HG03159 (cell line): ENCODE data around the gene GIPC3.

ENCODE experiments used
- ATAC-seq: cut with Tn5 transposase; IDR thresholded peaks from one replicate; pipeline ENCODE4 v1.9.1; 2021; ENCODE audit warnings: mild to moderate bottlenecking, moderate library complexity; ENCODE audit not compliant: unreplicated experiment

The GIPC3 gene

GRCh38 chr19:3585301-3586126 lies at the start of gene GIPC3:
Gene GIPC3, plus strand, starts transcription at chr19:3585478. Its CDS starts 120 bp downstream, at chr19:3585598.
- ATAC-seq = no peak

DNA sequence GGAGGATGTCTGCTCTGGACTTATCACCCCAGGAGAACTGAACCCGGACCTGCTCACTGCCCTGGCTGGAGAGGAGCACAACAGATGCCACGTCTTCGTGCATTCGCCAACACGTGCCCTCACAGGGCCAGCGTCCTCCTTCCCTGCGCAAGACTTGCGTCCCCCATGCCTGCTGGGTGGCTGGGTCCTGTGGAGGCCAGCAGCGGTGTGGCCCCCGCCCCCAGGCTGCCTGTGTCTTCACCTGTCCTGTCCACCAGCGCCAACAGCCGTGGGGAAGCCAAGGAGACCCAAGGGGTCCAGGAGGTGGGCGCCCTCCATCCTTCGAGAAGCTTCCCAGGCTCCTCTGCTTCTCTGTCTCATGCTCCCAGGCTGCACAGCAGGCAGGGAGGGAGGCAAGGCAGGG lies 49.7 kb upstream of the GIPC3 start:
- no peak for ATAC-seq

DNA sequence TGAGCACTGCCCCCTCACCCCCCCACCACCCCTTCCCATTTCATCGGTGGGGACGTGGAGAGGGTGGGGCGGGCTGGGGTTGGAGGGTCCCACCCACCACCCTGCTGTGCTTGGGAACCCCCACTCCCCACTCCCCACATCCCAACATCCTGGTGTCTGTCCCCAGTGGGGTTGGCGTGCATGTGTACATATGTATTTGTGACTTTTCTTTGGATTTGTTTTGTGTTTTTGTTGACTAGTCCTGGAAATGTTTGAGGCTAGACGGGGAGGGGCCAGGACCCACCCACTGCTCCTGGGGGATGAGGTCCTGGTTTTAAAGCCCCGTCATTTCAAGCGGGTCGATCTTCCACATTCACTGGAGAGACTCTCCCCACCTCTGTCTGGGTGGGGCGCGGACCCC lies 49.3 kb upstream of the GIPC3 start:
- ATAC-seq = no peak

DNA sequence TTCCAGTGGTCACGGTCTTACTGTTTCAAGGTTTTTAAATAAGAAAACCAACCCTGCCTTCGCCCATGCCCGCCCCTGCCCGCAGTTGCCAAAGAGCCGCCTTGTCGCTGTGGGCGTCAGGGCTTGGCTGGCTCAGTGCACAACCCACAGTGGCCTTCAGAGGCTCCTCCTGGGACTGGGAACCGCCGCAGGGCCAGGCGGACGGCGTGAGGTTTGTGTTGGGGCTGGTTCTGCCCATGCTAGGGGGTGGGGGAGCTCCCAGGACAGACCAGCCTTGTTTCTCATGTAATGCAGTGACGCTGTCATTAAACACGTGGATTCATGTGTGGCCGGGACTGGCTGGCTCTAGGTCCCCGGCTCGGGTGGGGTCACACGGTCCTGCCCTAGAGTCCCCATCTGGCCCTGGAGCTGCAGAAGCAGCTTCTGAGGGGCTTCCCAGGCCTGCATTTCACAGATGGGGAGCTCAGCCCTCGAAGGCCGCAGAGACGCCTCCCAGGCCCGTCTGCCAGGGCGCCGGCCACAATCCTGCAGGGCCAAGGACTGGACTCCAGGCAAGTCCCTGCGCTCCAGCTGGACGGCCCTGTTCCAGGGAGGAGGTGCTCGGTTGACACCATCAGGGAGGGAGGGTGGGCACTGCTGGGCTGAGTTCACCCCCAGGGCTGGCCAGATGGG lies 48.7 kb upstream of the GIPC3 start:
- no peak for ATAC-seq

GRCh38 chr19:3537101-3537437 lies 48.2 kb upstream of the GIPC3 start:
- ATAC-seq = no peak

DNA sequence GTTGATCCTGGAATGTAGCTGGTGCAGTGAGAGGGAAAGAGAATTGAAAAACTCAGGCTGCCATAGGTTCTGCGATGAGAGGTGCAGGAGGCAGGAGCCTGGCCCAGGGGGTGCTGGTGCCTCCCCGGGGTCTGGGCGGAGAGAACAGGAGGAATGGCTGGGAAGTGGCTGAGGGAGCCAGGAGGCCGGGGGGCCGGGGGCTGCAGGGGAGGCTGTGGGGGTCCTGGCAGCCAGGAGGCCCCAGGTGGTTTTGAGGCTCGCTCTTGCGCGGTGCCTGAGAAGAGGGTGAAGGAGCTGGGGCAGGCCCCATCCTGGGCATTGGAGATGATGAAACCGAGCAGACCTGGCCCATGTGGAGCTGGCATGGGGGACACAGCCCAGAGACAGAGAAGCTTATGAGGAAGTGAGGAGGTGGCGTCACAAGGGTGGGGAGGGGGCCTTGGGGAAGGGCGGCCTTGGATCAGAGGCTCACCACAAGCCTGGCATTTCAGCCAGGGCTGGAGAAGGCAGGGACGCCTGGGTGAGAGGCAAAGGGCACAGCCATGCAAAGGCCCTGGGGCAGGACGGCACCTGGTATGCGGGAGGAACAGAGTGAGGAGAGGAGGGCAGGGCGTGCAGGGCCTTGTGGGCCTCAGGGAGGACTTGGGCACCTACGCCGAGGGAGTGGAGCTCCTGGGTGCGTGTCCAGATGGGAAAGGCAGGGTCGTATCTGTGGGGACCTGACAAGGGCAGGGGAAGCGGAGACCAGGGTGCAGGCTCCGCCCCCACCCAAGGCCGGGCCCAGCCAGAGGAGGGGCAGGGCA lies 47.6 kb upstream of the GIPC3 start:
- no peak for ATAC-seq

DNA sequence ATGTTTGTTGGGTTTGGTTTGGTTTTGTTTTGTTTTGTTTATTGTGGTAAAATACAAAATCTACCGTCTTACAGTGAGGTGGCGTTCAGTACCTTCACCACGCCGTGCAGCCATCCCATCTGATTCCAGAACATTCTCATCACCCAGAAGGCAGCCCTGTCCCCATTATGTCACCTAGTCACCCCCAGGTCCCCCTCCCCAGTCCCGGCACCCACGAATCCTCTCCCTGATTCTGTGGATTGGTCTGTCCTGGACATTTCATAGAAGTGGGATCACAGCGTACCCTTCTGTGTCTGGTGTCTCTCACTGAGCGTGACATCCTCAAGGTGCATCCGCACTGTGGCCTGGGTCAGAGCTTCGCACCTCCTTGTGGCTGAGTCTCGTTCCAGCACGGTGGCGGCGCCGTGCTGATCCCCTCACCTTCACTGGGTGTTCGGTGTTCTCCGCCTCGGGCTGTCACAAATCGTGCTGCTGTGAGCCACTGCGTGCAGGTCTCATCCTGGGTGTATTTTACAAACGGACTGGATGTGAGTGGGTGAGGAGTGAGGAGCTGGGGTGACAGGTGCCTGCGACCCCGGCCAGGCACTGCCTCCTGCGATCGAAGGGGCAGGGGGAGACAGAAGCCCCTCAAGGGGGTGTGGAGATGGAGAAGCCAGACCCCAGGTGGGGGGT lies 46.9 kb upstream of the GIPC3 start:
- ATAC-seq = no peak

DNA sequence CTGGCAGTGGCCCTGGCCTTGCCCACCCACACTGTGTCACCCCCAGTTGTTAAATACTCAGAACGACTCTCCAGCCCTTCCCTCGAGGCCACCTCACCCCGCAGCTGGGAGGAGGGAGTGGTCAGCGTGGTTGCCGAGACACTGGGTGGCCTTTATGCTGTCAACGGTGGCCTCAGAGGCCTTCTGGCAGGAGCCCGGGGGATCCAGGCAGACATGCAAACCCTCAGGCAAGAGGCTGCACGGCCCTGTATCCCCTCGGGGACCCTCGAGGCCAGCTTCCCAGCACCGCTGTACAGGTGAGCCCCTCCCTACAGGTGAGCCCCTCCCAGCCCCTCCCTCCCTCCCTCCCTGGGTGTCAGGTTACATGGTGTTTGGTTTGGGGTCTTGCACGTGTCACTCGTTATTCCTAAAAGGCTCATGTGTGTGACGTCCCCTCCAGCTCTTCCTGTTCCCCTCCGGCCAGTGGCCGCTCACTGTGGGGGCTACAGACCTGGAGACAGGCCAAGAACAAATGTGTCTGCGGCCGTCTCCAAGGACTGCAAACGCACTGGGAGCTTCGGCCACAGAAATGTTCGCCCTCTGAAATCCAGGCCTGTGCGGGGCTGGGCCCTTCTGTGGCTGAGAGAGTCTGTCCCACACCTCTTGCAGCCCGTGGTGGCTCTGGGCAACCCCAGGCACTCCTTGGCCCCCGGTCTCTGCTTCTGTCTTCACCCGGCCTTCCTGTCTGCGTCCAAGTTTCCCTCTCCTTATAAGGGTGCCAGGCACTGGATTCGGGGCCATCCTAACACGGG lies 46.1 kb upstream of the GIPC3 start, which contains the start of gene TEKTIP1:
TEKTIP1 (plus strand) TSS at position 210 of the 791 bp plus-strand sequence; CDS start at position 214, 4 bp downstream.
- ATAC-seq = no peak

- no peak for ATAC-seq
These were observed 45.5 kb upstream of the GIPC3 start for GRCh38 chr19:3539756-3540118.

- ATAC-seq = no peak
These were observed 41.9 kb upstream of the GIPC3 start for GRCh38 chr19:3543150-3544057.

DNA sequence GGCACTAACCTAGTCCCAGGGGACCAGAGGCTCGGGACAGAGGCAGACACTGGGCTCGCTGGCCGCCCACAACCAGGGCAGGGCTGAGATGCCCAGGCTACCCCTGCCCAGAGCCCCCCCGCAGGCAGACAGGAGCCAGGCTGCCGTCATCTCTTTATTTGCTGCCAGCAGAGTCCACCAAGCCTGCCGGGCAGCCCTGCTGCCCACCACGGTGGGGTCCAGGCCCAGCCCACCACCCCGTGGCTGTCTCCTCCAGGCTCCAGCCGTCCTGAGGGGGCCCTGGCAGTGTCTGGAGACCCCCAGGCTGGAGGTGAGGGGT lies 41.3 kb upstream of the GIPC3 start:
- ATAC-seq = no peak

DNA sequence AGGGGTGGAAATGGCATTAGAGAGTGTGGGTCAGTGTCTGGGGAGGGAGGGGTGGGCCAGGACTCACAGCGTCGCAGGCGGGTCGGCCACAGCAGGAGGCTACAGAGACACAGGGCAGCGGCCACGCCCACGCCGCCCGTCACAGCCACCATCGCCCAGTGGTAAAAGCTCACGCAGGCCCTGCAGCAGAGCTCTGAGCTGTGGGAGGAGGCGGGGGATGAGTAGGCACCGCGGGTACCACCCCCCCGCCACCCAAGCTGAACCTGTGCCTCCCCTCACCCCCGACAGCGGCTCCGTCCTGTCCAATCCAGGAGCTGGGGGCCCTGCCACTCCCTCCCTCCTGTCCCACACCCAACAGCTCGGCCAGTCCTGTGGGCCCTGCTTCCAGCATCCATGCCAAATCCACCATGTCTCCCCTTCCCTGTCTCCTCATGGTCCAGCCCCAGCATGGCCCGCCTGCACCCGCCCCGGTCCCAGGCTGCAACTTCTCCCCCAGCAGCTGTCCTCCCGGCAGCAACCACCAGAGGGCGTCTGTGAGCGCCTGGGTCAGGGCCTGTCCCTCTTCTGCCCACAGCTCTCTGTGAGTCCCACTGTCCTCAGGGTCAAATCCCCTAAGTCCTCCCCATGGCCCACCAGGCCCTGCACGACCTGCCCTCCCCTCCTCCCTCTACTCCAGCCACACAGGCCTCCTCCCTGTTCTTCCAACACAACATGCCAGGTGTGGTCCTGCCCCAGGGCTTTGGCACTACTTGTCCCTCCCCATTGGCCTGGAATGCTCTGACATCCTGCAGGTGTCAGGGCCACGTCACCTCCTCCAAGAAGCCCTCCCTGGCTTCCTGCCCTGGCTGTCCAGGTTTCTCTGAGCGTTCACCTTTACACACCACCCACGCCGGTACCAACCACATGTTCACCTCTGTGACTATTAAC lies 40.3 kb upstream of the GIPC3 start:
- ATAC-seq = no peak

DNA sequence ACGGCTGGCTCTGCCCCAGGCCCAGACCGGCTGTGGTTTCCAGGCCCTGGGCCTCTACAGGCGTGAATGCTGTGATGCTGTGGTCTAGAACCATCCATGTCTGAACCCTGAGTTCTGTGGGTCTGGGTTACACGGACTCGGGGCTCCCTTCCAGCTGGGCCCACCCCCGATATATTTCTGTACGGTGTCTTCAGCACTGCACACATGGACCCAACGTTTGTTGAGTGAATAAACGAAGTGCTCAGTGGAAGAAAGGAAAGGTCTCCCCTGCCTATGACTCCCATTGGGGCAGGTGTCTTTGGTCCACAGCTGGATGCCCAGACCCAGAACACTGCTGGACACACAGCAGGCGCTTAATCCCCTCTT lies 39.6 kb upstream of the GIPC3 start:
- ATAC-seq = no peak

DNA sequence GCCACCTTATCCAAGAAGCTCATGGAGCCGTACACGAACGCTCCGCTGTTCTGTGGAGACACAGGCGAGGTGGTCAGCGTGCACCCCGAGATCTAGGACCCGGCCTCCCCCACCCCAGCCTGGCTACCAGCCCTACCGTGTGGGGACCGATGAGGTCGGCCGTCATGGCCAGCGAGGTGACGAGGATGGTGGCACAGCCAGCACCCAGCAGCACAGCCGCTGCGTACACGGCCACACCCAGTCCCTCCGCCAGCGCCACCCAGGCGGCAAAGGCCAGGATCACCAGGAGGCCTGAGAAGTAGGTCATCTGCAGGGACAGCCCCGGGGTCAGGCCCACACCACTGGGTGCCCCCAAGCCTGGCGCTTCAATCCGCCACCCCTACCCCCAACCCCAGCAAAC lies 39.2 kb upstream of the GIPC3 start:
- ATAC-seq = no peak

GRCh38 chr19:3547301-3547731 lies 38.0 kb upstream of the GIPC3 start:
- ATAC-seq = no peak

- ATAC-seq = no peak
These were observed 37.5 kb upstream of the GIPC3 start for GRCh38 chr19:3547767-3548282.

DNA sequence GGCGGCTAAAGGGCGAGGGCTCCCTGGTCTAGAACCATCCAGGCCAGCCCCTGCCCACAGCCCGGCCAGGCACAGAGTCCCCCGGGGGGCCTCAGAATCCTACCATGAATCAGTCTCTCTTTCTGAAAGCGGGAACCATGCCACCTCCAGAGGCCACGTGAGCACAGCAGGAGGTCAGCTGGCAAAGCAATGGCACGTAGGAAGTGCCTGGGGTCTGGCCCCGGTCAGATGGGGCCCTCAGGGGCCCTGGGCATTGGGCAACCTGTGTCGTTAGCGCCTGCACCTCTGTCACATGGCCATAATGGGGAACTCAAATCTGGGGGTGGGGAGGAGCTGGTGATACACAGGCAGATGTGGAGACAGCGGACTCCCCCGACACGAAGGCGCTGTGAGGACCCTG lies 36.7 kb upstream of the GIPC3 start:
- no peak for ATAC-seq

DNA sequence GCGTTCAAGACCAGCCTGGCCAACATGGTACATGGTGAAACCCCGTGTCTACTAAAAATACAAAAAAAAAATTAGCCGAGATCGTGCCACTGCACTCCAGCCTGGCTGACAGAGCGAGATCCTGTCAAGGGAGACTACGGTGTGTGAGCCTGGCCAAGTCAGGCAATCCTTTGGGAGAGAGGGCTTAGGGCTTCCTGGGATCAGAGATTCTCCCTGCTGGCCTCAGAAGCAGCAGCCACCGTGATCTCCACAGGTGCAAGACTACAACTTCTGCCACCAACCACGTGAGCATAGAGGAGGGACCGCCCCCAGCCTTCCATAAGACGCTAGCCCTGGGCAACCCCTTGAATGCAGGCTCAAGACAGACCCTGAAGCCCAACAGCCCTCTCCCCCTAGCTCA lies 35.5 kb upstream of the GIPC3 start:
- no peak for ATAC-seq
